SK-N-SH treated with all-trans-retinoic acid at 6 μM for 48 hours (cell line): ENCODE results near the gene FAR2.

Experiments
- ATAC-seq: fragments of 200-7000 bp; cut with Tn5 transposase; 3 replicates; pipeline ENCODE4 v1.9.1; 2020; ENCODE audit warnings: mild to moderate bottlenecking, moderate library complexity
- ARNTL ChIP-seq: fragments of 450-650 bp; formaldehyde crosslinking; IDR thresholded peaks from 2 replicates; pipeline ENCODE4 v1.5.0; 2020; ENCODE audit warnings: low read depth, mild to moderate bottlenecking, moderate library complexity, borderline replicate concordance
- BACH2 ChIP-seq: fragments of 250-450 bp; sonication (Bioruptor Pico); IDR thresholded peaks from 2 replicates; pipeline ENCODE4 v1.9.0; 2021; ENCODE audit warnings: mild to moderate bottlenecking, borderline replicate concordance
- CSDC2 ChIP-seq: fragments of 250-450 bp; sonication (Bioruptor Pico); IDR thresholded peaks from 2 replicates; pipeline ENCODE4 v1.5.0; 2020; ENCODE audit warnings: mild to moderate bottlenecking, moderate library complexity
- ESRRG ChIP-seq: fragments of 250-450 bp; sonication (Bioruptor Pico); IDR thresholded peaks from 2 replicates; pipeline ENCODE4 v1.6.1; 2021; ENCODE audit warnings: mild to moderate bottlenecking
- GLIS3 ChIP-seq: fragments of 250-450 bp; sonication (Bioruptor Pico); IDR thresholded peaks from 2 replicates; pipeline ENCODE4 v1.5.0; 2020; ENCODE audit warnings: mild to moderate bottlenecking, moderate library complexity
- ISL1 ChIP-seq: fragments of 250-450 bp; sonication (Bioruptor Pico); IDR thresholded peaks from 2 replicates; pipeline ENCODE4 v2.1.2; 2022; ENCODE audit warnings: mild to moderate bottlenecking, moderate library complexity
- OSR1 ChIP-seq: fragments of 250-450 bp; sonication (Bioruptor Pico); IDR thresholded peaks from 2 replicates; pipeline ENCODE4 v1.8.0; 2022; ENCODE audit warnings: moderate library complexity, mild to moderate bottlenecking, inconsistent platforms
- PPARA ChIP-seq: fragments of 250-450 bp; sonication (Bioruptor Pico); IDR thresholded peaks from 2 replicates; pipeline ENCODE4 v1.5.0; 2020; ENCODE audit warnings: mild to moderate bottlenecking, borderline replicate concordance
- RARB ChIP-seq: fragments of 250-450 bp; sonication (Bioruptor Pico); IDR thresholded peaks from 2 replicates; pipeline ENCODE4 v1.8.0; 2021; ENCODE audit warnings: mild to moderate bottlenecking, moderate library complexity
- SNAI2 ChIP-seq: fragments of 250-450 bp; sonication (Bioruptor Pico); IDR thresholded peaks from 2 replicates; pipeline ENCODE4 v1.5.0; 2020; ENCODE audit warnings: mild to moderate bottlenecking, moderate library complexity
- TCF4 ChIP-seq: fragments of 250-450 bp; sonication (Bioruptor Pico); IDR thresholded peaks from 2 replicates; pipeline ENCODE4 v1.8.0; 2021; ENCODE audit warnings: mild to moderate bottlenecking, moderate library complexity, borderline replicate concordance
- ZFP3 ChIP-seq: fragments of 250-450 bp; sonication (Bioruptor Pico); IDR thresholded peaks from 2 replicates; pipeline ENCODE4 v1.5.0; 2020; ENCODE audit warnings: mild to moderate bottlenecking, moderate library complexity
- ZFP30 ChIP-seq: fragments of 450-650 bp; formaldehyde crosslinking; IDR thresholded peaks from 2 replicates; pipeline ENCODE4 v1.5.0; 2022; ENCODE audit warnings: mild to moderate bottlenecking, moderate library complexity
- ZNF565 ChIP-seq: fragments of 450-650 bp; formaldehyde crosslinking; conservative IDR thresholded peaks from 2 replicates; pipeline ENCODE4 v1.5.0; 2020; ENCODE audit warnings: low read depth, mild to moderate bottlenecking, moderate library complexity
- ZNF70 ChIP-seq: fragments of 450-650 bp; formaldehyde crosslinking; IDR thresholded peaks from 2 replicates; pipeline ENCODE4 v1.5.0; 2020; ENCODE audit warnings: mild to moderate bottlenecking, moderate library complexity
- TF ChIP-seq, protein P1 (sequence below): fragments of 250-450 bp; sonication (Bioruptor Pico); IDR thresholded peaks from 2 replicates; pipeline ENCODE4 v1.8.0; 2020; ENCODE audit warnings: mild to moderate bottlenecking, moderate library complexity, borderline replicate concordance
- TF ChIP-seq, protein P2 (sequence below): fragments of 250-450 bp; sonication (Bioruptor Pico); IDR thresholded peaks from 2 replicates; pipeline ENCODE4 v1.5.1; 2021; ENCODE audit warnings: mild to moderate bottlenecking, moderate library complexity
- TF ChIP-seq, protein P3 (sequence below): fragments of 250-450 bp; sonication (Bioruptor Pico); IDR thresholded peaks from 2 replicates; pipeline ENCODE4 v1.5.0; 2020; ENCODE audit warnings: mild to moderate bottlenecking, moderate library complexity
- TF ChIP-seq, protein P4 (sequence below): fragments of 250-450 bp; sonication (Bioruptor Pico); IDR thresholded peaks from 2 replicates; pipeline ENCODE4 v1.5.1; 2020; ENCODE audit warnings: low read depth, mild to moderate bottlenecking, moderate library complexity

FAR2 gene

DNA sequence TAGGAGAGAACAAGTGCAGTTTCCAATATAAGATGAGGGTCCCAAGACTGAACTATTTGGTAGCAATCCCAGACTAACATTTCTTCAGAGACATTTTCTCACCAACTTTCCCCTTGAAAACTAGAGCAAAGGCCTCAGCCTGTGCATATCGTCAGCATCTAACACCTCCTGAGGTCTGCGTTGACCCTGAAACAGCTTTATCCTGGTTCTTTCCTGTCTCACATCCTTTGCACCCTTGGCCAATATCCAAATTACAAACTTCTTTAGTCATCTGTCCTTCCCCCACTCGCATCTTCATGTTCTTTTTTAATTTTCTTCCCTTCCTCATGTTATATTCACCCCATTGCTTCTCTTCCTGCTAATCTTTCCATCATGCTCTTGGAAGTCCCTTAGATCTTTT is 83.0 kb downstream of the FAR2 start (continued):
- TF ChIP-seq, protein P1, sequence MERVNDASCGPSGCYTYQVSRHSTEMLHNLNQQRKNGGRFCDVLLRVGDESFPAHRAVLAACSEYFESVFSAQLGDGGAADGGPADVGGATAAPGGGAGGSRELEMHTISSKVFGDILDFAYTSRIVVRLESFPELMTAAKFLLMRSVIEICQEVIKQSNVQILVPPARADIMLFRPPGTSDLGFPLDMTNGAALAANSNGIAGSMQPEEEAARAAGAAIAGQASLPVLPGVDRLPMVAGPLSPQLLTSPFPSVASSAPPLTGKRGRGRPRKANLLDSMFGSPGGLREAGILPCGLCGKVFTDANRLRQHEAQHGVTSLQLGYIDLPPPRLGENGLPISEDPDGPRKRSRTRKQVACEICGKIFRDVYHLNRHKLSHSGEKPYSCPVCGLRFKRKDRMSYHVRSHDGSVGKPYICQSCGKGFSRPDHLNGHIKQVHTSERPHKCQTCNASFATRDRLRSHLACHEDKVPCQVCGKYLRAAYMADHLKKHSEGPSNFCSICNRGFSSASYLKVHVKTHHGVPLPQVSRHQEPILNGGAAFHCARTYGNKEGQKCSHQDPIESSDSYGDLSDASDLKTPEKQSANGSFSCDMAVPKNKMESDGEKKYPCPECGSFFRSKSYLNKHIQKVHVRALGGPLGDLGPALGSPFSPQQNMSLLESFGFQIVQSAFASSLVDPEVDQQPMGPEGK (CRISPR knock-in tag): no peak

DNA sequence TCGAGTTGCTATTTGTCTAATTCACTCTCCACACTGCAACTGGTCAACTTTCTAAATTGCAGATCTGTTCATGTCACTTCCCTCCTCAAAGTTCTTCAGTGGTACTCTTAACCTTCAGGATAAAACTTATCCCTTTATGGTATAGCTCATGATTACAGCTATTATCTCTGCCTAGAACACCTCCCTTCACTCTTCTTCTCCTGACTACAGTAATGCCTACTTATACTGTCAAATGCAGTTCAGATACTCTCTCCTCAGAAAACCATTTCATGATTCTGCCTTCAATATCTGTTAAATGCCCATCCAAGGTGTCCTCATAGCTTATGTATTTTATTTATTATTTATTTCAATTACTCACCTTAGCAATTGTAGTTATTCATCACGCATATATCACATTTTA is 85.5 kb downstream of the FAR2 start:
- no peak for ATAC-seq
- TF ChIP-seq SNAI2 (CRISPR knock-in tag) (no peak), ZNF565 (CRISPR knock-in tag) (no peak), OSR1 (CRISPR knock-in tag) (no peak), ZFP3 (CRISPR knock-in tag) (no peak), PPARA (CRISPR knock-in tag) (no peak), CSDC2 (no peak), TCF4 (CRISPR knock-in tag) (no peak), ZNF70 (CRISPR knock-in tag) (no peak), GLIS3 (no peak), BACH2 (CRISPR knock-in tag) (no peak), ZFP30 (CRISPR knock-in tag) (no peak)
- TF ChIP-seq, protein P2, sequence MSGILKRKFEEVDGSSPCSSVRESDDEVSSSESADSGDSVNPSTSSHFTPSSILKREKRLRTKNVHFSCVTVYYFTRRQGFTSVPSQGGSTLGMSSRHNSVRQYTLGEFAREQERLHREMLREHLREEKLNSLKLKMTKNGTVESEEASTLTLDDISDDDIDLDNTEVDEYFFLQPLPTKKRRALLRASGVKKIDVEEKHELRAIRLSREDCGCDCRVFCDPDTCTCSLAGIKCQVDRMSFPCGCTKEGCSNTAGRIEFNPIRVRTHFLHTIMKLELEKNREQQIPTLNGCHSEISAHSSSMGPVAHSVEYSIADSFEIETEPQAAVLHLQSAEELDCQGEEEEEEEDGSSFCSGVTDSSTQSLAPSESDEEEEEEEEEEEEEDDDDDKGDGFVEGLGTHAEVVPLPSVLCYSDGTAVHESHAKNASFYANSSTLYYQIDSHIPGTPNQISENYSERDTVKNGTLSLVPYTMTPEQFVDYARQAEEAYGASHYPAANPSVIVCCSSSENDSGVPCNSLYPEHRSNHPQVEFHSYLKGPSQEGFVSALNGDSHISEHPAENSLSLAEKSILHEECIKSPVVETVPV (CRISPR knock-in tag): no peak
- TF ChIP-seq, protein P3, sequence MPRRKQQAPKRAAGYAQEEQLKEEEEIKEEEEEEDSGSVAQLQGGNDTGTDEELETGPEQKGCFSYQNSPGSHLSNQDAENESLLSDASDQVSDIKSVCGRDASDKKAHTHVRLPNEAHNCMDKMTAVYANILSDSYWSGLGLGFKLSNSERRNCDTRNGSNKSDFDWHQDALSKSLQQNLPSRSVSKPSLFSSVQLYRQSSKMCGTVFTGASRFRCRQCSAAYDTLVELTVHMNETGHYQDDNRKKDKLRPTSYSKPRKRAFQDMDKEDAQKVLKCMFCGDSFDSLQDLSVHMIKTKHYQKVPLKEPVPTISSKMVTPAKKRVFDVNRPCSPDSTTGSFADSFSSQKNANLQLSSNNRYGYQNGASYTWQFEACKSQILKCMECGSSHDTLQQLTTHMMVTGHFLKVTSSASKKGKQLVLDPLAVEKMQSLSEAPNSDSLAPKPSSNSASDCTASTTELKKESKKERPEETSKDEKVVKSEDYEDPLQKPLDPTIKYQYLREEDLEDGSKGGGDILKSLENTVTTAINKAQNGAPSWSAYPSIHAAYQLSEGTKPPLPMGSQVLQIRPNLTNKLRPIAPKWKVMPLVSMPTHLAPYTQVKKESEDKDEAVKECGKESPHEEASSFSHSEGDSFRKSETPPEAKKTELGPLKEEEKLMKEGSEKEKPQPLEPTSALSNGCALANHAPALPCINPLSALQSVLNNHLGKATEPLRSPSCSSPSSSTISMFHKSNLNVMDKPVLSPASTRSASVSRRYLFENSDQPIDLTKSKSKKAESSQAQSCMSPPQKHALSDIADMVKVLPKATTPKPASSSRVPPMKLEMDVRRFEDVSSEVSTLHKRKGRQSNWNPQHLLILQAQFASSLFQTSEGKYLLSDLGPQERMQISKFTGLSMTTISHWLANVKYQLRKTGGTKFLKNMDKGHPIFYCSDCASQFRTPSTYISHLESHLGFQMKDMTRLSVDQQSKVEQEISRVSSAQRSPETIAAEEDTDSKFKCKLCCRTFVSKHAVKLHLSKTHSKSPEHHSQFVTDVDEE: no peak
- TF ChIP-seq, protein P1 (CRISPR knock-in tag): no peak
- TF ChIP-seq, protein P4, sequence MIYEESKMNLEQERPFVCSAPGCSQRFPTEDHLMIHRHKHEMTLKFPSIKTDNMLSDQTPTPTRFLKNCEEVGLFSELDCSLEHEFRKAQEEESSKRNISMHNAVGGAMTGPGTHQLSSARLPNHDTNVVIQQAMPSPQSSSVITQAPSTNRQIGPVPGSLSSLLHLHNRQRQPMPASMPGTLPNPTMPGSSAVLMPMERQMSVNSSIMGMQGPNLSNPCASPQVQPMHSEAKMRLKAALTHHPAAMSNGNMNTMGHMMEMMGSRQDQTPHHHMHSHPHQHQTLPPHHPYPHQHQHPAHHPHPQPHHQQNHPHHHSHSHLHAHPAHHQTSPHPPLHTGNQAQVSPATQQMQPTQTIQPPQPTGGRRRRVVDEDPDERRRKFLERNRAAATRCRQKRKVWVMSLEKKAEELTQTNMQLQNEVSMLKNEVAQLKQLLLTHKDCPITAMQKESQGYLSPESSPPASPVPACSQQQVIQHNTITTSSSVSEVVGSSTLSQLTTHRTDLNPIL (CRISPR knock-in tag): no peak

DNA sequence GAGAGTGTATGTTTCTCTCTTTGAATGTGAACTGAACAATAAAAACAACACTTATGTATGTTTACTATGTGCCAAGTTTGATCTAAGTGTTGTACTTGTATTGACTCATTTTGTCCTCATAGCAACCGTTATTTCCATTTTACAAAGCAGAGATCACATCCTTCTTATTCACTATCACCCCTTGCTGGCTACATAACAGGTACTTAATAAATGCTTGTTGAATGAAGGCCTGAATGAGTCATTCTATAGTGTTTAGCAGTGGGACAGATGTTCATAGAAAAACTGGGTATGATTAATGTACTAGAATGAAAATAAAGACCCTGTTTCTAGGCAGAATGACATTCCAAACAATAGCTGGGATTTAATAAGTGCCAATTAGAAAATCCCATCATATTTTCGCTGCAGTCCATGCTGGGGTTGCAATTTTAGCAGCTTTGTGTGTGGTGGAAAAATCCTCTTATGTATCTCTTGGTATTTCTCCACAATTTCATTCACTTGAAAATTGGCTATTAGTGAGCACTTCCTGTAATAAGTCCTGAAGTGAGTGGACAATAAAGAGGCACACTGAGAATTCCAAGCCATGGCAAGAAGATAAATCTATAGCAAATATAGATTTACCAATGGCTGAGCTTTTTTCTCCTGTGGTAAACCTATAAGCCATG is 86.0 kb downstream of the FAR2 start:
- peak; percentile 66 for ATAC-seq
- TF ChIP-seq ARNTL (CRISPR knock-in tag) (no peak), ISL1 (peak; percentile 69)

DNA sequence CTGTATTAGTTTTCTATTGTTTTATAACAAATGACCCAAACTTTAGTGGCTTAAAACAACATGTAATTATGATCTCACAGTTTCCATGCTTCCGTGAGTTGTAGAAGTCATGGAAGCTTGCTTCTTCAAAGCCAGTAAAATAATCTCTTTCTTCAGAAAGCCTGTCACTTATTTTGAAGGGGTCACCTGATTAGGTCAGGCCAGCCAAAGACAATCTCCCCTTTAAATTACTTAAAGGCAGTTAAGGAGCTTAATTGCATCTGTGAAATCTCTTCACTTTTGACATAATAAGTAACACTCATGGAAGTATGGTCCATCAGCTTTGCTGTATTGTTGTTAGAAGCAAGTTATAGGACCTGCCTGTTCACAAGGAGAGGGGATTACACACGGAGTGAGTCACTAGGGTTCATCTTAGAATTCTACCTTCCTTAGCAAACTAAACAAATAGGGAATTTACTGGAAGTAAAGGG is 89.8 kb downstream of the FAR2 start:
- ATAC-seq: no peak
- TF ChIP-seq OSR1 (CRISPR knock-in tag) (no peak), ZNF70 (CRISPR knock-in tag) (no peak), ZFP3 (CRISPR knock-in tag) (no peak), ESRRG (CRISPR knock-in tag) (no peak), RARB (CRISPR knock-in tag) (no peak)
- TF ChIP-seq, protein P3: no peak
- TF ChIP-seq, protein P4 (CRISPR knock-in tag): no peak
- TF ChIP-seq, protein P1 (CRISPR knock-in tag): no peak
